Transverse colon (tissue), 4 donors: ENCODE measurements around the gene STAP2.

Experiments
- CTCF ChIP-seq, 5 experiments: fragments of 200-600 bp in 3 of 5; fragments of 450-650 bp in 2 of 5; sonication (generic) in 3 of 5; IDR thresholded peaks; 1 replicate in 2 of 5; 2 replicates in 3 of 5; pipeline ENCODE4 v1.5.1; 2016 to 2017; ENCODE audit warnings: antibody characterized with exemption in 5 of 5, inconsistent platforms in 3 of 5, mild to moderate bottlenecking in 2 of 5, moderate library complexity in 1 of 5
- EP300 ChIP-seq: sonication (generic); formaldehyde crosslinking; IDR thresholded peaks from one replicate; pipeline ENCODE4 v1.6.1; 2017; ENCODE audit warnings: antibody characterized with exemption, low read depth
- POLR2A ChIP-seq: fragments of 450-650 bp; IDR thresholded peaks from one replicate; pipeline ENCODE4 v1.6.1; 2016; ENCODE audit warnings: antibody characterized with exemption, mild to moderate bottlenecking, moderate library complexity
- POLR2AphosphoS5 ChIP-seq, 3 donors: sonication (generic); formaldehyde crosslinking; IDR thresholded peaks; one replicate each; pipeline ENCODE4 v1.6.1; 2016; ENCODE audit warnings: antibody characterized with exemption in 3 of 3

DNA sequence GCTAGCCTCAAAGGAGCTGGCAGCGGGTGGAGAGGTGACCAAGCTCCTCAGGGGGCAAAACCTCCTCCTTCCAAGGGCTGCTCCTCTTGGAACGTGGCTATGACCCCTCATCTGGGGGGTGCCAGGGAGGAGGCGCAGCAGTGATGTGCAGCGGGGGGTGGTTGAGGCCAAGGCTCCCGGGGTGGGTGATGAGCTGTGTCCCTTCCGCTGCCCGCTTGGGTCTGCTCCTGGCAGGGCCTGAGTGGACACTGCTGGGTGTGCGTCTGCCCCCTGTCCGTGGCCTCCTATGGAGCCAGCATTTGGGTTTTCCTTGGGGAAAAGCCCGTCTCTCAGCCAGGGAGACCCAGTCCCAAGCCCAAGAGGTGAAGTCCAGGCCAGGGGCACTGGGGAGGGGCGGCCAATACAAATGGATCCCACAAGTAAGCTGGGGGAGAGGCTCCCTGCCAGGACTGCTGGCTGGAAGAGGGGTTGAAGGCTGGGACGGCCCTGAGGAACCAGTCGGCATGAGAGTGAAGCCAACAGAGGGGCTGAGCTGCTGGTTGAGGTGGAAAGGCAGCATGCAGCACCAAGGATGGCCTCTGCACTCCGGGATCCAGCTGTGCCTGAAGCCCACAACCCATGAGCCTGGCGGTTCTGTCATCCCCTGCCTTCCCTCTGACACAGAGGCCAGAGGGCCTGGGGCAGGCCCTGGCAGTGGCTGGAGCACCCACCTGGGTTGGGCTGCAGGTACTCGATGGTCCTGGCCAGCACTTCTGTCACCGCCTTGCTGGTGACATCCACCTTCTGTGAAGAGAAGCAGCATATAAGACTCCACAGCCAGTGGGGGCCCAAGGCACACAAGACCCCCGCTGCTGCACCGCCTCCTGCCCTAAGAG lies 27.4 kb upstream of the STAP2 start:
- TF ChIP-seq CTCF (IDR thresholded peaks at IDR 0.05) (no peak), POLR2A (no peak), EP300 (no peak), POLR2AphosphoS5 (IDR thresholded peaks at IDR 0.05) (no peak)
